ENCODE results near the gene USH1G.

Gene USH1G

DNA sequence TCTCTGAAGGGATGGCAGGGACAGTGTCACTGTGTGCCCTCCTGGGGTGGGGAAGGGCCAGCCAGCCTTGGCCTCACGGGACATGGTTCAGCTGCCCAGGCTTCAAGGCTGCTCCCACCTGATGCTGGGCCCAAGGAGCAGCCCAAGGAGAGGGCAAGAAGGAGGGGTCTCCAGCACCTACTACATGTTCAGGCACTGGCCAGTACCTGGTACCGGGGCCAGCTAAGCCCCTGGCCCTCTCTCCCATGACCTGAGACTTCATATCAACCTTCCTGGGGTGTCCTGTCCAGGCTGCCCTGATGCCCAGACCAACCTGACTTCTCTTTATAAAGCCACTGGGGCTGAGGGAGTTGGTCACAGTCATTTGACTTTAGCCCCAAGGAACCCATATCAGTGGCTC lies 1.3 kb downstream of the USH1G start:
- Histone ChIP-seq H3K4me1 (ENCODE audit: control insufficient read depth, insufficient read depth, low read depth, low read length) (peaks cover 22% of the 10 kb centered on the region), H3K9ac (ENCODE audit: low read length) (no peak overlapping the region), H3K4me2 (ENCODE audit: low read length, poor library complexity, severe bottlenecking) (no peak overlapping the region), H2BK12ac (ENCODE audit: low read length in 2 of 2) (no peak overlapping the region), H3K9me3 (ENCODE audit: control insufficient read depth, low read length) (no peaks in the 10 kb centered on the region), H2BK15ac (ENCODE audit: low read depth, poor library complexity, severe bottlenecking) (no peak overlapping the region), H4K8ac (ENCODE audit: low read length) (no peak overlapping the region), H3K36me3 (ENCODE audit: control insufficient read depth in 1 of 2, insufficient read depth in 2 of 2, low read depth in 1 of 2, low read length in 2 of 2) (no peaks in the 10 kb centered on the region), H2AFZ (ENCODE audit: low read depth, low read length) (no peak overlapping the region), H3K4me3 (ENCODE audit: insufficient read depth in 1 of 2, low read depth in 1 of 2, low read length in 2 of 2) (no peak overlapping the region), H3K27ac (ENCODE audit: low read length, poor library complexity, severe bottlenecking) (no peak overlapping the region), H3K27me3 (ENCODE audit: control insufficient read depth in 1 of 2, insufficient read depth in 1 of 2, low read length in 2 of 2) (peaks cover 66 to 87% of the 10 kb centered on the region in 2 experiments), H4K91ac (ENCODE audit: low read length) (no peak overlapping the region), H3K18ac (ENCODE audit: low read depth in 1 of 2, low read length in 2 of 2) (no peak overlapping the region), H3K4ac (ENCODE audit: low read depth in 1 of 2, low read length in 2 of 2) (no peak overlapping the region), H2BK120ac (ENCODE audit: low read depth, low read length) (no peak overlapping the region), H3K79me1 (replicated peaks; ENCODE audit: low read length, poor library complexity, severe bottlenecking) (no peaks in the 10 kb centered on the region), H2AK5ac (ENCODE audit: low read length, severe bottlenecking) (no peak overlapping the region), H3K14ac (ENCODE audit: low read length in 2 of 2) (no peak overlapping the region), H2BK5ac (ENCODE audit: low read depth, low read length, poor library complexity, severe bottlenecking) (no peak overlapping the region), H3K23ac (ENCODE audit: low read length in 2 of 2) (no peak overlapping the region)
- no peak for DNase-seq
- whole genome bisulfite sequencing = 93% methylated on average over 2 of the region's 2 CpGs

GRCh38 chr17:74921026-74921681 lies 1.9 kb downstream of the USH1G start:
- WGBS = 75% methylated on average over 16 of the region's 19 CpGs

GRCh38 chr17:74920642-74921025 lies 2.4 kb downstream of the USH1G start:
- Histone ChIP-seq H3K9ac (ENCODE audit: low read length) (no peak overlapping the region), H3K27me3 (ENCODE audit: control insufficient read depth in 1 of 2, insufficient read depth in 1 of 2, low read length in 2 of 2) (peaks cover 66 to 89% of the 10 kb centered on the region in 2 experiments), H2BK12ac (ENCODE audit: low read length in 2 of 2) (no peak overlapping the region), H3K14ac (ENCODE audit: low read length in 2 of 2) (no peak overlapping the region), H2BK15ac (ENCODE audit: low read depth, poor library complexity, severe bottlenecking) (no peak overlapping the region), H3K9me3 (ENCODE audit: control insufficient read depth, low read length) (no peaks in the 10 kb centered on the region), H2AFZ (ENCODE audit: low read depth, low read length) (no peak overlapping the region), H2BK5ac (ENCODE audit: low read depth, low read length, poor library complexity, severe bottlenecking) (no peak overlapping the region), H2AK5ac (ENCODE audit: low read length, severe bottlenecking) (no peak overlapping the region), H3K4ac (ENCODE audit: low read depth in 1 of 2, low read length in 2 of 2) (no peak overlapping the region), H3K4me2 (ENCODE audit: low read length, poor library complexity, severe bottlenecking) (no peak overlapping the region), H3K23ac (ENCODE audit: low read length in 2 of 2) (no peak overlapping the region), H3K18ac (ENCODE audit: low read depth in 1 of 2, low read length in 2 of 2) (no peak overlapping the region), H3K36me3 (ENCODE audit: control insufficient read depth in 1 of 2, insufficient read depth in 2 of 2, low read depth in 1 of 2, low read length in 2 of 2) (no peaks in the 10 kb centered on the region), H4K8ac (ENCODE audit: low read length) (no peak overlapping the region), H2BK120ac (ENCODE audit: low read depth, low read length) (no peak overlapping the region), H4K91ac (ENCODE audit: low read length) (no peak overlapping the region), H3K4me3 (ENCODE audit: insufficient read depth in 1 of 2, low read depth in 1 of 2, low read length in 2 of 2) (no peak overlapping the region), H3K79me1 (replicated peaks; ENCODE audit: low read length, poor library complexity, severe bottlenecking) (no peaks in the 10 kb centered on the region), H3K27ac (ENCODE audit: low read length, poor library complexity, severe bottlenecking) (no peak overlapping the region), H3K4me1 (ENCODE audit: control insufficient read depth, insufficient read depth, low read depth, low read length) (peaks cover 30% of the 10 kb centered on the region)
- DNase-seq = no peak
- 75% methylated on average over 5 of the region's 6 CpGs for WGBS

More at GRCh38 chr17:74921026-74921681, 1.9 kb downstream of the USH1G start:
- no peak overlapping the region for H3K4me2 ChIP-seq (ENCODE audit: low read length, poor library complexity, severe bottlenecking)
- no peaks in the 10 kb centered on the region for H3K79me1 ChIP-seq (replicated peaks; ENCODE audit: low read length, poor library complexity, severe bottlenecking)
- no peaks in the 10 kb centered on the region for H3K36me3 ChIP-seq (ENCODE audit: control insufficient read depth in 1 of 2, insufficient read depth in 2 of 2, low read depth in 1 of 2, low read length in 2 of 2)
- H2BK120ac ChIP-seq (ENCODE audit: low read depth, low read length) = no peak overlapping the region
- H3K27ac ChIP-seq (ENCODE audit: low read length, poor library complexity, severe bottlenecking) = no peak overlapping the region
- no peak overlapping the region for H2BK15ac ChIP-seq (ENCODE audit: low read depth, poor library complexity, severe bottlenecking)
- no peak overlapping the region for H3K14ac ChIP-seq (ENCODE audit: low read length in 2 of 2)
- H4K91ac ChIP-seq (ENCODE audit: low read length) = no peak overlapping the region
- H3K27me3 ChIP-seq (ENCODE audit: control insufficient read depth in 1 of 2, insufficient read depth in 1 of 2, low read length in 2 of 2) = peaks cover 66 to 91% of the 10 kb centered on the region in 2 experiments
- no peak overlapping the region for H3K4ac ChIP-seq (ENCODE audit: low read depth in 1 of 2, low read length in 2 of 2)
- no peaks in the 10 kb centered on the region for H3K9me3 ChIP-seq (ENCODE audit: control insufficient read depth, low read length)
- H2BK12ac ChIP-seq (ENCODE audit: low read length in 2 of 2) = no peak overlapping the region
- H3K4me3 ChIP-seq (ENCODE audit: insufficient read depth in 1 of 2, low read depth in 1 of 2, low read length in 2 of 2) = no peak overlapping the region
- no peak overlapping the region for H3K9ac ChIP-seq (ENCODE audit: low read length)
- peaks cover 28% of the 10 kb centered on the region for H3K4me1 ChIP-seq (ENCODE audit: control insufficient read depth, insufficient read depth, low read depth, low read length)
- DNase-seq = no peak
- H3K18ac ChIP-seq (ENCODE audit: low read depth in 1 of 2, low read length in 2 of 2) = no peak overlapping the region
- no peak overlapping the region for H2AFZ ChIP-seq (ENCODE audit: low read depth, low read length)
- H2AK5ac ChIP-seq (ENCODE audit: low read length, severe bottlenecking) = no peak overlapping the region
- H2BK5ac ChIP-seq (ENCODE audit: low read depth, low read length, poor library complexity, severe bottlenecking) = no peak overlapping the region
- no peak overlapping the region for H3K23ac ChIP-seq (ENCODE audit: low read length in 2 of 2)
- H4K8ac ChIP-seq (ENCODE audit: low read length) = no peak overlapping the region

DNA sequence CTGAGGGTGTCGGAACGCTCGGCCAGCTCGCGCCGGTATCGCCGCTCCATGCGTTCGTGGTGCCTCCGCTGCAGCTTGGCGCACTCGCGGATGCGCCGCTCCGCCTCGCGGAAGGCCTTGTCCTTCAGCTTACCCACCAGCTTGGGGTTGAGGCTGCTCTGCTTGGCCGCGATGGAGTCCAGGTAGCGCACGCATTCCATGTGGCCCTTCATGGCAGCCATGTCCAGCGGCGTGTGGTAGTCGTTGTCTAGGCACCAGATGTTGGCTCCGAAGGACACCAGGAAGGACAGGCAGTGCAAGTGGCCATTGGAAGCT lies 2.8 kb downstream of the USH1G start:
- Histone ChIP-seq H3K14ac (ENCODE audit: low read length in 2 of 2) (no peak overlapping the region), H2AK5ac (ENCODE audit: low read length, severe bottlenecking) (no peak overlapping the region), H3K4ac (ENCODE audit: low read depth in 1 of 2, low read length in 2 of 2) (no peak overlapping the region), H2AFZ (ENCODE audit: low read depth, low read length) (no peak overlapping the region), H2BK120ac (ENCODE audit: low read depth, low read length) (no peak overlapping the region), H2BK5ac (ENCODE audit: low read depth, low read length, poor library complexity, severe bottlenecking) (no peak overlapping the region), H3K4me1 (ENCODE audit: control insufficient read depth, insufficient read depth, low read depth, low read length) (peaks cover 30% of the 10 kb centered on the region), H3K18ac (ENCODE audit: low read depth in 1 of 2, low read length in 2 of 2) (no peak overlapping the region), H3K9me3 (ENCODE audit: control insufficient read depth, low read length) (no peaks in the 10 kb centered on the region), H3K79me1 (replicated peaks; ENCODE audit: low read length, poor library complexity, severe bottlenecking) (no peaks in the 10 kb centered on the region), H3K27me3 (ENCODE audit: control insufficient read depth in 1 of 2, insufficient read depth in 1 of 2, low read length in 2 of 2) (peaks cover 63 to 89% of the 10 kb centered on the region in 2 experiments), H3K4me3 (ENCODE audit: insufficient read depth in 1 of 2, low read depth in 1 of 2, low read length in 2 of 2) (no peak overlapping the region), H3K4me2 (ENCODE audit: low read length, poor library complexity, severe bottlenecking) (no peak overlapping the region), H4K91ac (ENCODE audit: low read length) (no peak overlapping the region), H3K27ac (ENCODE audit: low read length, poor library complexity, severe bottlenecking) (no peak overlapping the region), H4K8ac (ENCODE audit: low read length) (no peak overlapping the region), H3K23ac (ENCODE audit: low read length in 2 of 2) (no peak overlapping the region), H3K36me3 (ENCODE audit: control insufficient read depth in 1 of 2, insufficient read depth in 2 of 2, low read depth in 1 of 2, low read length in 2 of 2) (no peaks in the 10 kb centered on the region), H2BK15ac (ENCODE audit: low read depth, poor library complexity, severe bottlenecking) (no peak overlapping the region), H2BK12ac (ENCODE audit: low read length in 2 of 2) (no peak overlapping the region), H3K9ac (ENCODE audit: low read length) (no peak overlapping the region)
- no peak for DNase-seq
- 96% methylated on average over 27 of the region's 27 CpGs for whole genome bisulfite sequencing

Measured in mesenchymal stem cell (in vitro differentiated cells and primary cell).